ENCODE measurements around the gene CTTNBP2. TPM values are rescaled to one million over a fixed set of nuclear protein-coding genes. Genes with fewer than 3 reads are reported as not detected.

The CTTNBP2 gene
- total RNA-seq, 6 experiments from 2014 or later: not detected

GRCh38 chr7:117759950-117760640, 113.1 kb downstream of the CTTNBP2 start:
- no peak for DNase-seq
- Mint-ChIP-seq H3K4me3 (no peak overlapping the region), H3K36me3 (ENCODE audit: low read depth) (no peaks in the 10 kb centered on the region), H3K4me1 (ENCODE audit: low read depth) (no peaks in the 10 kb centered on the region), H3K27ac (no peak overlapping the region), H3K9me3 (peaks cover 16% of the 10 kb centered on the region), H3K27me3 (ENCODE audit: insufficient read depth) (no peaks in the 10 kb centered on the region)
- TF ChIP-seq CTCF (IDR thresholded peaks at IDR 0.05): no peak

GRCh38 chr7:117757440-117757839, 115.8 kb downstream of the CTTNBP2 start:
- Mint-ChIP-seq H3K36me3 (ENCODE audit: low read depth) (no peaks in the 10 kb centered on the region), H3K9me3 (peaks cover 6% of the 10 kb centered on the region), H3K4me3 (no peak overlapping the region), H3K4me1 (ENCODE audit: low read depth) (no peaks in the 10 kb centered on the region), H3K27ac (no peak overlapping the region), H3K27me3 (ENCODE audit: insufficient read depth) (no peaks in the 10 kb centered on the region)
- no peak for TF ChIP-seq CTCF (IDR thresholded peaks at IDR 0.05)
- DNase-seq: no peak

GRCh38 chr7:117756586-117757085, 116.6 kb downstream of the CTTNBP2 start:
- H3K27ac Mint-ChIP-seq: no peak overlapping the region
- no peak for TF ChIP-seq CTCF (IDR thresholded peaks at IDR 0.05)
- H3K27me3 Mint-ChIP-seq (ENCODE audit: insufficient read depth): no peaks in the 10 kb centered on the region
- no peaks in the 10 kb centered on the region for H3K4me1 Mint-ChIP-seq (ENCODE audit: low read depth)
- H3K9me3 Mint-ChIP-seq: peaks cover 5% of the 10 kb centered on the region; the same call in 1 of the 2 replicates
- H3K36me3 Mint-ChIP-seq (ENCODE audit: low read depth): no peaks in the 10 kb centered on the region
- H3K4me3 Mint-ChIP-seq: no peak overlapping the region
- DNase-seq: no peak

GRCh38 chr7:117755136-117755535, 118.1 kb downstream of the CTTNBP2 start:
- no peak for DNase-seq
- H3K27me3 Mint-ChIP-seq (ENCODE audit: insufficient read depth): no peaks in the 10 kb centered on the region
- no peak for TF ChIP-seq CTCF (IDR thresholded peaks at IDR 0.05)
- H3K27ac Mint-ChIP-seq: no peak overlapping the region
- no peak overlapping the region for H3K4me3 Mint-ChIP-seq
- H3K4me1 Mint-ChIP-seq (ENCODE audit: low read depth): no peaks in the 10 kb centered on the region
- H3K36me3 Mint-ChIP-seq (ENCODE audit: low read depth): no peaks in the 10 kb centered on the region
- H3K9me3 Mint-ChIP-seq: peaks cover 5% of the 10 kb centered on the region; the same call in 1 of the 2 replicates

- Mint-ChIP-seq H3K27ac (no peak overlapping the region), H3K36me3 (ENCODE audit: low read depth) (no peaks in the 10 kb centered on the region), H3K4me1 (ENCODE audit: low read depth) (no peaks in the 10 kb centered on the region), H3K27me3 (ENCODE audit: insufficient read depth) (no peaks in the 10 kb centered on the region), H3K9me3 (peaks cover 3% of the 10 kb centered on the region; the same call in 1 of the 2 replicates), H3K4me3 (no peak overlapping the region)
- DNase-seq: no peak
- no peak for TF ChIP-seq CTCF (IDR thresholded peaks at IDR 0.05)
Observed at GRCh38 chr7:117751775-117752174, 121.5 kb downstream of the CTTNBP2 start.
